Sciatic nerve (tissue), 2 donors: ENCODE data around the gene CASP8AP2. TPM values are rescaled to one million over a fixed set of nuclear protein-coding genes. Genes with fewer than 3 reads are reported as not detected.
"Not testable (repeated sequence)": the region's sequence is repeated elsewhere in the genome, so short reads cannot be mapped to it uniquely, and the experiment has no call there.

Source experiments
- ATAC-seq: fragments of 200-7000 bp; cut with Tn5 transposase; one replicate; pipeline ENCODE4 v1.9.1; 2020; ENCODE audit warnings: mild to moderate bottlenecking, moderate library complexity
- DNase-seq: peaks from one replicate; pipeline ENCODE4 v3.0.0-alpha.2; 2020; ENCODE audit warnings: low spot score
- intact Hi-C: fragments of 100-400 bp; cut with DNase I; formaldehyde crosslinking; loops from one replicate; pipeline ENCODE4 v1.14.2; 2022
- total RNA-seq: library from RNA; stranded (reverse); fragmentation: NEBNext Ultra II Directional; extraction: Animal tissue kit (Norgen Biotek cat#: 25700); gene quantifications from one replicate; pipeline ENCODE4 v1.2.1, GENCODE V29; 2021
- donor health status: DM: no; HTN: no; CAD: no.
- donor health status: DM: no; HTN: no; CAD: no.

CASP8AP2 gene
- total RNA-seq, 1 donor from 2014 or later, result 24.7 TPM

DNA sequence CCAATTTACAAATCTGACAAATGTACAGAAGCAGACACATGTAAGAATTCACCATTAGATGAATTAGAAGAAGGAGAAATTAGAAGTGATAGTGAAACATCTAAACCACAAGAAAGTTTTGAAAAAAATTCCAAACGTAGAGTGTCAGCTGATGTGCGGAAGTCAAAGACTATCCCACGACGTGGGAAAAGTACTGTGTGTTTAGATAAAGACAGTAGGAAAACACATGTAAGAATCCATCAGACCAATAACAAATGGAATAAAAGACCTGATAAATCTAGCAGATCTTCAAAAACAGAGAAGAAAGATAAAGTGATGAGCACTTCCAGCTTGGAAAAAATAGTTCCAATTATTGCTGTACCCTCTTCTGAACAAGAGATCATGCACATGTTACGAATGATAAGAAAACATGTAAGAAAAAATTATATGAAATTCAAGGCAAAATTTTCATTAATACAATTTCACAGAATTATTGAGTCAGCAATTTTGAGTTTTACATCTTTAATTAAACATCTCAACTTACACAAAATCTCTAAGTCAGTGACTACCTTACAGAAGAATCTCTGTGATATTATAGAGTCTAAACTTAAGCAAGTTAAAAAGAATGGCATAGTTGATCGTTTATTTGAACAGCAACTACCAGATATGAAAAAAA, 36.5 kb downstream of the CASP8AP2 start:
- no peak for DNase-seq
- intact Hi-C loops, result no loop called here

DNA sequence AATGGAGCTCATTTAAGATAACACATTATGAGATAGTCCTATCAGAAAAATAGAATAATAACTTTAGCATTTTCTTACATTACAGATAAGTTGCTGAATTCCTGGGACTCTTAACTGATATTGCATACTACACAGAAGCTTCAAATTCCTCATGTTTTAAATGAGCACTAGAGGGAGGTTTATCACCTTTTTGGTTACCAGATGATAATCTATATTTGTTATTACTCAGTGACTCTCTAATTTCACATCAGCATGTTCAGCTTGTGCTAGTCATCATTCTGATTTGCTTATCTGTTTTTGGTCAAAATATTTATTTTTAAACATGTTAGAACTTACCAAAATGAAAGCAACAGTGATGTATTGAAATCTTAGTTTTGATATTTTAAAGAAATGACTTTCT, 44.0 kb downstream of the CASP8AP2 start:
- no peak for DNase-seq
- no peak for ATAC-seq
- intact Hi-C loops, result no loop called here

More for the DNA sequence above, 36.5 kb downstream of the CASP8AP2 start:
- no peak for ATAC-seq

DNA sequence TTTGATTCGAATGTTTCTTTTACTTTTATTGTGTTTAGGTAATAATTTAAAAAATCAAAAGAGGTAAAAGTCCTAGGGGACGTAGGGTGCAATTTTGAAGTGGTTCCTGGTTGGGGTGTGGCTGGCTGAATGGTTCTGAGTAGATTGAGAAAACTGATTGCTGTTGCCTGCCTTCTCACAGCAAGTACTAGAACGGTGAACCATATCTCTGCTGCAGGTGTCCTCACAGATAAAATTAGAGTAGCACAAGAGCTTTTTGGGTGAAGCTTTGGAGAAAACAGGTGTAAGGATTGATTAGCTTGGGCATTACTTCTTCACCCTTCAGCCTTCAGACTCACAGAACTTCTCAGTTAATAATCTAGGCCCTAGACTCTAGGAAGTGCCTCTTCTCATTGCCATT, 44.8 kb downstream of the CASP8AP2 start:
- intact Hi-C loops, result no loop called here
- no peak for ATAC-seq
- no peak for DNase-seq

DNA sequence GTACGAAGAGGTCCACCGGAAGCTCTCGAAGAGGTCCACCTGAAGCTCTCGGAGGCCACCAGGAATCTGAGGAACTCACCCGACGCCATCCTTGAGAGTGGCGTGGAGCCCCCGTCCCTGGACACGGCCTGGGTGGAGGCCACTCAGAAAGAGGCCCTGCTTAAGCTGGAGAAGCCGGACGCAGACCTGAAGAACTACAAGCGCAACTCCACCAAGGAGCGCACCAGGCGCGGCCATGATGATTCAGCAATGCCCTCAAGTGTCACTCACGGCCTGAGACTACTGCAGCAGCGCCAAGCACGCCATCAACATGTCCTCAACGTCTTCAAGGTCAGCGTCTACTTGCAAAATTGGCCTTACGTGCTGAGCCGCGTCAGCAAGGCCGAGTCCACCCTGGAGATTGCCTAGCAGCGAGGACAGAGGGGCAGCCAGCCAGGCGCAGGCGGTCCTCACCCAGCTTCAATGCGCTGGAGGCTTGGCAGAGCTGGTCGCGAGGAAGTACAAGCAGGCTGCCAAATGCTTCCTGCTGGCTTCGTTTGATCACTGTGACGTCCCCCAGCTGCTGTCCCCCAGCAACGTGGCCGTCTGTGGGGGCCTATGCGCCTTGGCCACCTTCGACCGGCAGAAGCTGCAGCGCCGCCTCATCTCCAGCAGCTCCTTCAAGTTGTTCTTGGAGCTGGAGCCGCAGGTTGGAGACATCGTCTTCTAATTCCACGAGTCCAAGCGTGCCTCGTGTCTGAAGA, 56.9 kb downstream of the CASP8AP2 start:
- no peak for DNase-seq
- no peak for ATAC-seq
- intact Hi-C loops, result no loop called here

DNA sequence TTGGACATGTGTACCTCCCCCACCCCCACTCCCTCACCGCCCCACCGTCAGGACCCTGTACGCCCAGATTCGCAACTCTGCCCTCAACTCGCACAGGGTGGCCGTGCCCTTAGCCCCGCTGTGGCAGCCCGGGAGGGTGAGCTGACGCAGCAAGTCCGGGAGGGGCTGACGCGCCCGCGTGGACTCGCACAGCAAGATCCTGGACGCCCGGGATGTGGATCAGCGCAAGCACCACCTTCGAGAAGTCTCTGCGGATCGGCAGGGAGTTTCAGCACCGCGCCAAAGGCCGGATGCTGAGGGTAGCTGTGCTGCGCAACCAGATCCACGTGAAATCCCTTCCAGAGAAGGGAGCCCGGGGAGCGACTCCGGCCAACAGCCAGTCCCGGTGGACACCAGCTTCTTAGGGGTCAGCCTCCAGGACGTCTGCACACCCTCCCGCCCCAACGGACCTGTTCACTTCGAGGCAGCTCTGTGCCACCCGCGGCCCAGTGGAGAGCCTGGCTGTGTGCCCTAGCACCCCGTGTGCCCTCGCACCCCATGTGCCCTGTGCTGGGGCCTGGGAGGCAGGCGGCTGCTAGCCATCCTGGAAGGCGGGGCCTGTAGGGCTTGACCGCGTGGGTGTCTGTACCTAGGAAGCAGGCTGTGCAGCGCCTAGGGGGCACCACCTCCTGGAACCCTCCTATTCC, 57.9 kb downstream of the CASP8AP2 start:
- peak; percentile 36 for ATAC-seq
- DNase-seq, result no peak
- intact Hi-C loops, result no loop called here

DNA sequence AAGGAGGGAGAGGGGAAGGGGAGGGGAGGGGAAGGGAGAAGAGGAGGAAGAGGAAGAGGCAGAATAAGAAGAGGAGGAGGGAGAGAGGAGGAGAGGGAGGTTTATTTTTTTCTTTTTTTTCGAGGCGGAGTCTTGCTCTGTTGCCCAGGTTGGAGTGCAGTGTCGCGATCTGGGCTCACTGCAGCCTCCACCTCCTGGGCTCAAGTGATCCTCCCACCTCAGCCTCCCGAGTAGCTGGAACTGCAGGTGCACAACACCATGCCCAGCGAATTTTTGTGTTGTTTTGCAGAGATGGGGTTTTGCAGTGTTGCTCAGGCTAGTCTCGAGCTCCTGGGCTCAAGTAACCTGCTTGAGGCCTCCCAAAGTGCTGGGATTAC, 58.4 kb downstream of the CASP8AP2 start:
- intact Hi-C loops, result no loop called here

DNA sequence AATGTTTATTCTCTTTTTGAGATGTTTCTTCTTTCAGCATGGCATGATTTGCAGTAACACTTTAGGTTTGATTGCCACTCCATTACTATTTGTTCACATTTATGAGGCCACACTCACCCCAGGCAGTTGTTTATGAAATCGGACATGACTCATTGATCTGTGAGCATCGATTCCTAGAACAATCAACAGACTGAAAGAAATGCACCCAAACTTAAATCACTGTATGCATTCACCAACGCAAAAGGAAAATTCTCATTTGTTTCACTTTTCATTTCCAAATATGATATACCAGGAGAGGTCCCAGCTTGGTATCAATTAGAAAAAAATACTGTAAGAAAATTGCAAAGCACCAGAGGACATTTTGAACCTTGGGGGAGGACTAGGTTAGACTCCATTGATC, 59.2 kb downstream of the CASP8AP2 start:
- intact Hi-C loops, result no loop called here
- DNase-seq (no peak), ATAC-seq (no peak)

More for the DNA sequence above, 58.4 kb downstream of the CASP8AP2 start:
- ATAC-seq, result no peak
- DNase-seq, result no peak

DNA sequence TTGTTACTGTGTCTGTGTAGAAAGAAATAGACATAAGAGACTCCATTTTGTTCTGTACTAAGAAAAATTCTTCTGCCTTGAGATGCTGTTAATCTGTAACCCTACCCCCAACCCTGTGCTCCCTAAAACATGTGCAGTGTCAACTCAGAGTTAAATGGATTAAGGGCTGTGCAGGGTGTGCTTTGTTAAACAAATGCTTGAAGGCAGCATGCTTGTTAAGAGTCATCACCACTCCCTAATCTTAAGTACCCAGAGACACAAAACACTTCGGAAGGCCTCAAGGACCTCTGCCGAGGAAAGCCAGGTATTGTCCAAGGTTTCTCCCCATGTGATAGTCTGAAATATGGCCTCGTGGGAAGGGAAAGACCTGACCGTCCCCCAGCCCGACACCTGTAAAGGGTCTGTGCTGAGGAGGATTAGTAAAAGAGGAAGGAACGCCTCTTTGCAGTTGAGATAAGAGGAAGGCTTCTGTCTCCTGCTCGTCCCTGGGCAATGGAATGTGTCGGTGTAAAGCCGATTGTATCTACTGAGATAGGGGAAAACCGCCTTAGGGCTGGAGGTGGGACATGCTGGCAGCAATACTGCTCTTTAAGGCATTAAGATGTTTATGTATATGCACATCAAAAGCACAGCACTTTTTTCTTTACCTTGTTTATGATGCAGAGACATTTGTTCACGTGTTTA, 61.3 kb downstream of the CASP8AP2 start:
- ATAC-seq, DNase-seq, intact Hi-C loops: not testable (repeated sequence)

DNA sequence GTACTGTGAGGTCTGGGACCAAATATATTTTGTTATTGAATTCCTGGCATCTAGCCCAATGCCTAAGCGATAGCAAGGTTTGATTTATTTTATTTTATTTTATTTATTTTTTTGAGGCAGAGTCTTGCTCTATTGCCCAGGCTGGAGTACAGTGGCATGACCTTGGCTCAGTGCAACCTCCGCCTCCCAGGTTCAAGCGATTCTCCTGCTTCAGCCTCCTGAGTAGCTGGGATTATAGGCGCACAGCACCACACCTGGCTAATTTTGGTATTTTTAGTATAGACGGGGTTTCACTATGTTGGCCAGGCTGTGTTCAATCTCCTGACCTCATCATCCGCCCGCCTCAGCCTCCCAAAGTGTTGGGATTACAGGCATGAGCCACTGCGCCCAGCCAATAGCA, 62.9 kb downstream of the CASP8AP2 start:
- DNase-seq, ATAC-seq, intact Hi-C loops: not testable (repeated sequence)

DNA sequence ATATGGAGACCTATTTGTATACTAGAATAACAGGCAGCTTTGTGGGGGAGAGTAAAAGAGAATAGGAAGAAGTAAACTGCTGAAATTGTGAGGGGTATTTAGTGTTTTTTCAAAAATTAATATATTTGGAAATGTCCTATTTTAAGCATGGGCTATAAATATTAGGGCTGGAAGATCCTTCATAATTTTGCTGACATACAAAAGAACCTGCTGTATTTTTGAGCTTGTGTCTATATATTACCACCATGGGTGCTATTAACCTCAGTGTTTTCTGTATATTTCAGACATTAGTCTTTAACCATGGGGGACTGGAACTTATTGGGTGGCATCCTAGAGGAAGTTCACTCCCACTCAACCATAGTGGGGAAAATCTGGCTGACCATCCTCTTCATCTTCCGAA, 64.5 kb downstream of the CASP8AP2 start, which contains the start of gene GJA10:
Gene GJA10 (plus strand): TSS at position 301 of the 400 bp plus-strand sequence. CDS start 0 bp downstream, at position 301.
- ATAC-seq (no peak), DNase-seq (no peak)
- intact Hi-C loops, result no loop called here

DNA sequence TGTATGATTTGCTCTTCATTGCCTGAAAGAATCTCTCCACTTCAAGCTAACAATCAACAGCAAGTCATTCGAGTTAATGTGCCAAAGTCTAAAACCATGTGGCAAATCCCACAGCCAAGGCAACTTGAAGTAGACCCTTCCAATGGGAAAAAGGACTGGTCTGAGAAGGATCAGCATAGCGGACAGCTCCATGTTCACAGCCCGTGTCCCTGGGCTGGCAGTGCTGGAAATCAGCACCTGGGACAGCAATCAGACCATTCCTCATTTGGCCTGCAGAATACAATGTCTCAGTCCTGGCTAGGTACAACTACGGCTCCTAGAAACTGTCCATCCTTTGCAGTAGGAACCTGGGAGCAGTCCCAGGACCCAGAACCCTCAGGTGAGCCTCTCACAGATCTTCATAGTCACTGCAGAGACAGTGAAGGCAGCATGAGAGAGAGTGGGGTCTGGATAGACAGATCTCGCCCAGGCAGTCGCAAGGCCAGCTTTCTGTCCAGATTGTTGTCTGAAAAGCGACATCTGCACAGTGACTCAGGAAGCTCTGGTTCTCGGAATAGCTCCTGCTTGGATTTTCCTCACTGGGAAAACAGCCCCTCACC, 65.7 kb downstream of the CASP8AP2 start:
- no peak for DNase-seq
- intact Hi-C loops, result no loop called here
- peak; percentile 42 for ATAC-seq

DNA sequence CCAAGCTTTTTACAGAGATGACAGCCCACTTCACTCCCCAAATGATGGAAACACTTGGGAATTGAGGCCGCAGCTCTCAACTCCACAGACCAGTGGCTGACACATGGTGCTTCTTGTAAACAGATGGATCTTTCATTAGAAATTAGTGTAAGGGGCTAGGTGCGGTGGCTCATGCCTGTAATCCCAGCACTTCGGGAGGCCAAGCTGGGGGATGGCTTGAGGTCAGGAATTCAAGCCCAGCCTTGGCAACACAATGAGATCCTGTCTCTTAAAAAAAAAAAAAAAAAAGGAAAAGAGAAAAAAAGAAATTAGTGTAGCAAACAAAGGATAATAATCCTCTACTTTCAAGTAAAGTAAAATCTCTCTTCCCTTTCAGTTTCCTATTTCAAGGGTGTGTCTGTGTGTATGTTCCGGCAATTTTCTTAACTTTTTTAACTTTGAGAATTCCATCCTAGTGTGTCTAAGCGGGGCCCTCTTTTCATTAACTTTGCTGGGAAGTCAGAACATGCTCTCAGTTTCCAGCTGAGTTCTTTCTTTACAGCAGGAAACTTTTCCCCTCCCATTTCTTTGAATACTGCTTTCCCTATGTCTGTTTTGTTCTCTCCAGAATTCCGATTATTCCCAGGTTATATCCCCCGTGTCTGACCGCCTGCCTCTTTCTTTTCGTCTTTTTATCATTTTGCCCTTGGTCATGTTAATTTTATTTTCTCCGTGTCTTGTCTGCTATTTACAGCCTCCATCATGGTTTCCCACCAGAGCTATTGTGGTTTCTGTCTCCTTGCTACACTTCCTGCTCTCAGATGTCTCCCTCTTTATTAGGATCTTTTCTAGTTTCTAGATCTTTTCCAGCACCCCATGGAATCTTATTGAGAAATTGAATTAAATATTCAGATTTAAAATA, 80.6 kb downstream of the CASP8AP2 start:
- DNase-seq, intact Hi-C loops: not testable (repeated sequence)

DNA sequence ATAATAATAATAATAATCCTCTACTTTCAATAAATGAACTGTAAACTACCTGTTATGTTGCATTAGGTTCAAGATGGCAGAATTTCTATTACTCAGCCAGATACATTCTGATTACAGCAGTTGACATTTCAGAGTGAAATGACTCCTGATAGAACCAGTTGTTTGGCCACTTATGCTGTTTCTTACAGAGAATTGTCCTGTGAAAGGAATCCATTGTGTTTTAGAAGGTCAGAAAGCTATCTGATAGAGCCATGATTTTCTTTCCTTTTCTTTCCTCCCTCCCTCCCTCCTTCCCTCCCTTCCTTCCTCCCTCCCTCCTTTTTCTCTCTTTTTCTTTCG, 81.2 kb downstream of the CASP8AP2 start:
- DNase-seq (no peak), ATAC-seq (no peak)
- intact Hi-C loops, result no loop called here

More for the DNA sequence above, 80.6 kb downstream of the CASP8AP2 start:
- not testable (repeated sequence) for ATAC-seq

DNA sequence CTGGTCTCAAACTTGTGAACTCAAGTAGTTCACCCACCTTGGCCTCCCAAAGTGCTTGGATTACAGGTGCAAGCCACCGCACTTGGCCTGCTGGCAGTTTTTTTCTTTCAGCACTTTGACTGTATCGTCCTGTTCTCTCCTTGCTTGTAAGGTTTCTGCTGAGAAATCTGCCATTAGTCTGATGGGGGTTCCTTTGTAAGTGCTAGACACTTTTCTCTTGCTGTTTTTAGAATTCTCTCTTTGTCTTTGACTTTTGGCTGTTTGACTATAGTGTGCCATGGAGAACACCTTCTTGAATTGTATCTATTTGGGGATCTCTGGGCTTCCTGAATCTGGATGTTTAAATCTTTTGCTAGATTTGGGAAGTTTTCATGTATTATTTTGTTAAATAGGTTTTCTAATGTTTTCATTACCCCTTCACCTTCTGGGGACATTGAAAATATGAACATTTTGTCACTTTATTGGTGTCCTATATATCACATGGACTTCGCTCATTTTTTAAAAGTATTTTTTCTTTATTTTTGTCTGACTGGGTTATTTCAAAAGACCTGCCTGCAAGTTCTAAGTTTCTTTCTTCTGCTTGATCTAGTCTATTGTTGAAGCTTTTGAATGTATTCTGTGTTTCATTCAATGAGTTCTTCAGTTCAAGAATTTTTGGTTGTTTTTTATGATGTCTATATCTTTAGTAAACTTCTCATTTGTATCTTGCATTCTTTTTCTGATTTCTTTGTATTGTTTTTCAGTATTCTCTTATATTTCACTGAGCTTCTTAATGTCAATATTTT, 86.6 kb downstream of the CASP8AP2 start:
- DNase-seq, result no peak
- no peak for ATAC-seq
- intact Hi-C loops, result no loop called here

DNA sequence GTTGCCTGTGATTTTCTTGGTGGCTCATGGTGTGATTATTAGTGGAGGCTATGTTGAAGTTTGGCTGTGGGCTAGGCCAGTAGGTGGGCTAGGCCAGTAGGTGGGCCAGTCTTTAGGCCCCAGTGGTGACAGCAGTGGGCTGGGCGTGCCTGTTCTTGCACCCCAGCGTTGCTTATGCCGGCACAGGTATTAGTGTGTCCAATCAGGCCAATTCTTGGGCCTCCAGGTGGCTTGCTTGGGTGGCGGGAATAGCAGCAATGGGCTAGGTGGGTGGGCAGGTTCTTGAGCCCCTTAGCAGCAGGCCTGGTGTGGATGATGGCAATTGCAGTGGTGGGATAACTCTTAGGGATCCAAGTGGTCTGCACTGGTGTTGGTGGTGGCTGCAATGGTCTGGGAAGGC, 87.5 kb downstream of the CASP8AP2 start:
- DNase-seq (no peak), ATAC-seq (no peak)
- intact Hi-C loops, result no loop called here

DNA sequence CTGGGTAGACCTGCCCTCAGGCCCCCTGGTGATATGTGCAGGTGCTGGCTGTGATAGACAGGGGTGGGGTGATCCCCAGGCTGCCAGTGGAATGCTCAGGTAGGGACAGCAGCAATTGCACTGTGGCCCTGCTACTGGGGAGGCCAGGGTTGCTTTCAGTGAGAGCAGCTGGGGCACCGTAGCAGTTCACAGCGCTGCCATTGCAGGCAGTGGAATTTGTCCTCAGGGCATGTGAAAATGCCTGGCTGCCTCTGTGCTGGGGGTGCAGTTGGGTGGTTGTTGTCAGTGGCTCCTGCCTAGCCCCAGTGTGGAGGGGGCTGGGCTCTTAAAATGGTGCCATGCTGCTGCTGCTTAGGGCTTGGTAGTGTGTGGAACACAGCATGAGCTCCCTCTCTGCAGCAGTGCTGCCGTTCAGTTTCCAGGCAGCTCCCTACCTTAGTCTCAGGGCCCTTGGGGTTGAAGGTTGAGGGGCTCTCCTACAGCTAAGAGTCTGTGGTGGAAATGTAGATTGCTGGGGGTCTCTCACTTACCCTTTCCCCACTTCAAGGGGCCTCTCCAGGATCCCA, 88.2 kb downstream of the CASP8AP2 start:
- intact Hi-C loops, result no loop called here
- DNase-seq (no peak), ATAC-seq (no peak)
